GM18867 (cell line): ENCODE measurements around the gene GFRAL.
"Not testable (repeated sequence)": the region's sequence is repeated elsewhere in the genome, so short reads cannot be mapped to it uniquely, and the experiment has no call there.

Experiments used
- ATAC-seq: cut with Tn5 transposase; IDR thresholded peaks from one replicate; pipeline ENCODE4 v1.9.1; 2021; ENCODE audit warnings: mild to moderate bottlenecking, moderate library complexity; ENCODE audit not compliant: unreplicated experiment

Gene GFRAL, protein sequence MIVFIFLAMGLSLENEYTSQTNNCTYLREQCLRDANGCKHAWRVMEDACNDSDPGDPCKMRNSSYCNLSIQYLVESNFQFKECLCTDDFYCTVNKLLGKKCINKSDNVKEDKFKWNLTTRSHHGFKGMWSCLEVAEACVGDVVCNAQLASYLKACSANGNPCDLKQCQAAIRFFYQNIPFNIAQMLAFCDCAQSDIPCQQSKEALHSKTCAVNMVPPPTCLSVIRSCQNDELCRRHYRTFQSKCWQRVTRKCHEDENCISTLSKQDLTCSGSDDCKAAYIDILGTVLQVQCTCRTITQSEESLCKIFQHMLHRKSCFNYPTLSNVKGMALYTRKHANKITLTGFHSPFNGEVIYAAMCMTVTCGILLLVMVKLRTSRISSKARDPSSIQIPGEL

DNA sequence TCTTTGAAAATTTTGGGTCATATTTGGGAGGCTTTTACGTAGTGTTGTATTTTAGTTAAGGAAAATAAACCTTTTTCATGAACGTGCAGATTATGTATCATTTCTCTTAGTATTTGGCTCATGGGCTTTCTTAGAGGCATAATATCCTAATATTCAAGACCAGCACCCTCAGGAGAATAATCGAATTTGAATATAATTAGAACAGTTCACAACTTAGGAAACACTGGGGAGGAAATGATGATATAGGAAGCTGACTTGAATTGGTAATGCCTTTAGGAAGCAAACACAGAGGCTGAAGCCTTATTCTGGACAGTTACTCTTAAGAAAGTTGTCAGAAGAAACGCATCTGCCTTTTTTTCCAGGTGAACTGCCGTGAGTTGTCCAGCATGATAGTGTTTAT is at the start of gene GFRAL:
Gene GFRAL, plus strand, starts transcription at position 301 of the 400 bp plus-strand sequence. Its CDS starts 86 bp downstream, at position 387.
- ATAC-seq: no peak

DNA sequence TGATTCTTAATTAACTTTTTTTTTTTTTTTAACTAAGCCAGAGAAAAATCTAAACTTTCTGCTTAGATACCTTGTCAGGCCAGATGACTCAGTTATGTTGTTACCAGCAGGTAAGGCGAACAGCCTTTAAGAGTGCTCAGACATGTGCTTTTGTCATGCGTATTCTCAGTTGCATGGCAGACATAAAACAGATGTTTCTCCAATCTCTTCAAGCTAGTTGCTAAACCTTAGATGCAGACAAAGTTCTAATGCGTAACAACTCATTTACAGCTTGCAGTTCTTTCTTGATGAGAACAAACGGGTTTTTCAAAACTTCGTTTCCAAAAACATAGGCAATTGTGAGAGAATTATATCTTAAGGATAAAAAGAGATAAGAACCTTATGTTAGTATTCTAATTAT is 49.6 kb upstream of the GFRAL start:
- ATAC-seq: no peak

DNA sequence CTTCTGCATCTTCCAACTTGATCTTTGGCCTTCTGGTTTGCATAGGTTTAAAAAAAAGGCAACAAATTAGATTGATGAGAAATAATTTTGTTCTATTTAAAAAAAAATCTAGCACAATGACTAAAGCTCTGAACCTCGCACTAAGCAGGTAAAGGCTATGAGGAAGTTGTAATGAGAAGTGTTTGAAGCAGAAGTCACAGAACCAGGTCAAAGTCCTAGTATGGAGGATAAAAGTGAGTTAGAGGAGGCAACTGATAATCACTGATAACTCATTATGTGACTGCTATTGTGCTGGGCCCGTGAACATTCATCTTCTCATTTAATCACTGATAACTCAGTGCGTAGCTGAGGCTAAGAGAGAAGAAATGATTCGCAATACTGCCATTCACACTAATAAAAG is 46.1 kb upstream of the GFRAL start:
- ATAC-seq: no peak

DNA sequence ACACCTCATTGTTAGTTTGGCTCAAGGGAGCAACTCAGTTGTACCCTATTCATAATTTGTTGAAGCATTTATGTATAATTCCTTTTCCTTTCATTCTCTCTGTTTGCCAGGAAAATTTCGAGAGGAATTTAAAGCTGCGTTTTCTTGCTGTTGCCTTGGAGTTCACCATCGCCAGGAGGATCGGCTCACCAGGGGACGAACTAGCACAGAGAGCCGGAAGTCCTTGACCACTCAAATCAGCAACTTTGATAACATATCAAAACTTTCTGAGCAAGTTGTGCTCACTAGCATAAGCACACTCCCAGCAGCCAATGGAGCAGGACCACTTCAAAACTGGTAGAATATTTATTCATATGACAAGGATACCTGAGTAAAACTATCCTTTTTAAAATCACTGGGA is 45.2 kb upstream of the GFRAL start:
- no peak for ATAC-seq

DNA sequence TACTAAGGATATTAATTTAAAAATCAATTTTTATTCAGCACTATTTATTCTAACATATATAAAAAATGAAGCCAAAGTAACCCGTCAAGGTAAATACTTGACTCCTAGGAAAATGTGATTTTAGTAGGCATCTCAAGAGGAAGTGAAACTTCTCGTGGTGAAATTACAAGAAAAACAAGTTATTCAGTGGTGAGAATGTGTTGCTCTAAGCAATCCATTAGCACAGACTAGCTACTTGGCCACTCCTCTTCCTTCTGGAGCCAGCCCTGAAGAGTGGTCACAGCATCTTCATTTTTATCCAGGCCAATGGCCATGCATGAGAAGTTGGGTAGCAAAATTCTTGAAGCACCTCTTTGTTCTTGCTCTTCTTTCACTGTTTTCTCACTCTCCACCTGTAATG is 40.4 kb upstream of the GFRAL start:
- no peak for ATAC-seq

DNA sequence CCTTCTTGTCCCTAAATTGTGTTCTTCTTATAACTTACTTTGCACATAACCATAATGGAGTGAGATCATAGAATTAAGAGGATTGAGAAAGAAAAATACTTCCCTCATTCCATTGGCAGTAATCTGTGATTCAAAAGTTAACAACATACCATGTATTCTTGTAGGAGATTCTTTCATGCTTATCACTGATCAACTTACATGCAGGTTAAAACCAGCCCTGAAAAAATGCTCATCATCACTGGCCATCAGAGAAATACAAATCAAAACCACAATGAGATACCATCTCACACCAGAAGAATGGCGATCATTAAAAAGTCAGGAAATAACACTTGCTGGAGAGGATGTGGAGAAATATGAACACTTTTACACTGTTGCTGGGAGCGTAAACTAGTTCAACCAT is 36.5 kb upstream of the GFRAL start:
- no peak for ATAC-seq

DNA sequence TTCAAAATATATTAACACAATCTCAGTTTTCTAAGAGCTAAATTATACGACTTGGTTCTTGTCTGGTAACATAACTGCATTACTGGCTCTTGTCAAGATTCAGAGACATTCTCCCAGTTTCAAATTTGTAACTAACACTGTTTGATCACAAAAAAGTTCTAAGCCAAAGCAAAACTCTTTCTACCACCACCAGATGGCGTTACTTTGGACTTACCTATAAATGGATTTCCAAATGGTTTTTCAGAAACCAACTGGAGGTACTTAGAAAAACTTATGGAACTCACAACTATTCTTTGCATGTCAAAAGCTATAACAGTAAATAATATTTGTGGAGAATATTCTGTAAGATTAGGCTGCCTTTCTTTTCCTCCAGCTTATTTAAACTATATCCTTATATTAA is 34.2 kb upstream of the GFRAL start:
- ATAC-seq: no peak

DNA sequence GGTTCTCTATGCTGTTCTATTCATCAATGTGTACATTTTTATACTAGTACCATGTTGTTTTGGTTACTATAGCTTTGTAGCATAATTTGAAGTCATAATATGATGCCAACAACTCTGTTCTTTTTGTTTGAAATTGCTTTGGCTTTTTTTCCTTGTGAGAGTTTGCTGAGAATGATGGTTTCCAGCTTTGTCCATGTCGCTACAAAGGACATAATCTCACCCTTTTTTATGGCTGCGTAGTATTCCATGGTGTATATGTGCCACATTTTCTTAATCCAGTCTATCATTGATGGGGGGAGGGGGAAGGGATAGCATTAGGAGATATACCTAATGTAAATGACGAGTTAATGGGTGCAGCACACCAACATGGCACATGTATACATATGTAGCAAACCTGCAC is 30.1 kb upstream of the GFRAL start:
- not testable (repeated sequence) for ATAC-seq

DNA sequence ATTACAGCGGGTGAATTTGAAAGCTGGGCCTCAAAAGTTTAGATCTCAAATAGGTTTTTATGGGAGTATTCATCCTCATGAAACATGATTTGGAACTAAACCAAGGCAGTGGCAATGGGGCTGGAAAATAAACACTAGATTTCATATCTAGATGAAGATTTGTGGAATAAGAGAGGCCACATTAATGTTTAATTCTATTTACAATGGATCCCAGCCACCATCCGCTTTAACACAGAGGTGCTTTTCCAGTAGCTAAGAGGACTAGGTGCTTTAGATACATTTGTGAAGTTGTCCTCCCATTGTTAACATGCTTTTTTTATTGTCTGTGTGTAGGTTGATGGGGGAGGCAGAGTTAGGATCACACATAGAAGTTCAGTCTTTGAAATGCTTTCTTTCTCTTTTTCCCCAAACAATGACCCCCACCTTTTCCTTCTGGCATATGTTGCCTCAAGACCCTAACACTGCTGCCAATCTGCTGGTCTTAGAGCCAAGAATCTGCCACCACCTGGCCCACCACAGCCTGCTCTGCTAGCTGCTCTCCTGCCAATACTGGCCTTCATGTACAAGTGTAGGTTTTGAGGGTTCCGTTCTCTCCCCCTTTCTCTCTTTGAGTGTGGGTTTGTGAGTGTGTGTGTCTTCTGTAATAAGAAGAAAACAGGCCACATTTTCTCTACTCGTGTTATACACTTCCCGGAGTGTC is 27.8 kb upstream of the GFRAL start:
- no peak for ATAC-seq

DNA sequence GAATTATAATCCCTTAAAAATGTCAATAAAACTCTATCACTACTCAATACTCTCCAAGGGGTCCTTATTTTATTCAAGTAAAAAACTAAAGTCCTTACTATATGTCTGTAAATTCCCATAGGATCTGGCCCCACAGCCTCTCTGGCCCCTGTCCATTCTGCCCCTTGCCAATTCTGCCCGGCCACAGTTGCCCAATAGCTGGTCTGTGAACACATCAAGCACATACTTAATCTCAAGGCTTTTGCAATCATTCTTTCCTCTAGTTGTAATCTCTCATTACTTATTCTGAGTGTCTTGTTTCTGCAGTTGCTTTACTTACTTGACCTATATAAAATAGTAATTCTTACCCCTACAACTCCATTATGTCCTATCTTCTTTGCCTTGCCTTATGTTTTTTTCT is 22.5 kb upstream of the GFRAL start:
- no peak for ATAC-seq

DNA sequence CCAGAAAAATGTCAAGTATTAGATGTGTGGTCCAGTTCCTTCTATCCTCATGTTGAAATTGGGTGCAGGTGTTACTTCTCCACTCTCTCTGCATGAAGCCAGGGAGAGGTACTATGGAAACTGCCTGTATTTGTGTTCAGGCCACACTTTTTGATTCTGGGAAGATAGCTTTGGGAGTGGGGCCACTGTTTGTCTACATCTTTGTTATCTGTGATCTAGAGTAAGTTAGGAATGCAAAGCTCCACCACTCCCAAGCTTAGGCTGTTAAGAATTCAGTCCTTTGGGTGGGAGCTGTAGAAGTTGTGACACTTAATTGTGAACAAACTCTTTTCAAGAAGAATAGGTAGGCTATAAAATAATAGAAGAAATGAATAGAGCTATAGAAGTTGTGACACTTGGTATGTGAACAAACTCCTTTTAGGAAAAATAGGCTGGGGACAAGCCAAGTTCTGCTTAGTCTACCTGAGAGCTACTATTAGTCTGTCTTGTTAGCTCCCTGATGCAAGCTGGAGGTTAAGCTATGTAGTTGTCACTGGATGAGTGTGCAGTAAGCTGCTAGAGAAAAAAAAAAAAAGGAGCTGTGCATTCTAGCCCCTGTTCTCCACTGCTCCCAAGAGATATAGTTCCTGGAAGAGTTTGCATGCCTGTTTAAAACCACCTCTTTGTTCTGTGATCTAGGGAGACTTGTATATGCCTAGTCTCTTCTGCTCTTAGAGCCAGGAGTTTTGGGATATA is 7.1 kb upstream of the GFRAL start:
- no peak for ATAC-seq

DNA sequence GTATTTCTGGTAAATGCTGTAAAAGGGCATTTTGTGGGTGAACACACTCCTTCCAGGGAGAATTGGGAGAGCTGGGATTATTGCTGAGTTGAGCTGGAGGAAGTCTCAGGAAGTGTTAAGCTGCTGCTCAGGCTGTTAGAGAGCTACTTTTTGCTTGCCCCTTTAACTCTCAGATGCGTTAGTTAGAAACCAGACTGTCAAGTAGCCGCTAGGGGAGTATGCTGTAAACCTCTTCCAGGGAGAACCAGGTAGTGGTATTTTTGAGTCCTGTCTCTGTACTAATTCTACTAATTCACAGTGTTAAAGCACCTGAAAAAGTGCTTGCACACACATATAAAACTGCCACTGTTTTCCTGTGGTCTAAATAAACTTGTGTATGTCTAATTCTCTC is 6.6 kb upstream of the GFRAL start:
- no peak for ATAC-seq

DNA sequence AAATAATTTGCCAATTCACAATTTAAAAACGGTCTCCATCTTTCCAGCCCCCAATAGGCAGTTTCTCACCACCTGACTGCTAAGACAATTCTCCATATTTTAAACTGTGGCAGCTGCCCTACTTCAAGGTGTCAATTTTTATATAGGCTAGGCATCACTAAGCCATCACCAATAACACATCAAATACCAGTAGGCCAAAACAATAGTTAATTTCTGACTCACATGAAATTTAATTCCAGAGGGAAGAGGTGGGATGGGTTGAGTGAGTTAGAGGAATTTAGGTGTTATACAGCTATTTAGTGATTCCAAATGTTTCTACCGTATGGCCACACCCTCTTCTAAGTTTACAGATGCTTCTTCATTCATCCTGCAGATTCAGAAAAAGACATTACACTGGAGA is 49.9 kb downstream of the GFRAL start:
- no peak for ATAC-seq

DNA sequence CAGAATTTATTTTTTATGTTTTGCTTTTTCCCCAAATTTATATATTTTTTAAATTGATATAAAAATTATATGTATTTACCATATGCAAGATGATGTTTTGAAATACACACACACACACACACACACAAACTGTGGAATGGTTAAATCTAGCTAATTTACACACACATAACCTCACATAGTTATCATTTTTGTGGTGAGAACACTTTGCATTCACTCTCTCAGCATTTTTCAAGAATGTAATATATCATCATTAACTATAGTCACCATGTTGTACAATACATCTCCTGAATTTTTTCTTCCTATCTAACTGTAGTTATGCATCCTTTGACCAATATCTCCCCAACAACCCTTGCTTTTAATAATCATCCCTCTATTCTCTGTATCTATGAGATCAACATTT is 52.2 kb downstream of the GFRAL start:
- ATAC-seq: no peak

DNA sequence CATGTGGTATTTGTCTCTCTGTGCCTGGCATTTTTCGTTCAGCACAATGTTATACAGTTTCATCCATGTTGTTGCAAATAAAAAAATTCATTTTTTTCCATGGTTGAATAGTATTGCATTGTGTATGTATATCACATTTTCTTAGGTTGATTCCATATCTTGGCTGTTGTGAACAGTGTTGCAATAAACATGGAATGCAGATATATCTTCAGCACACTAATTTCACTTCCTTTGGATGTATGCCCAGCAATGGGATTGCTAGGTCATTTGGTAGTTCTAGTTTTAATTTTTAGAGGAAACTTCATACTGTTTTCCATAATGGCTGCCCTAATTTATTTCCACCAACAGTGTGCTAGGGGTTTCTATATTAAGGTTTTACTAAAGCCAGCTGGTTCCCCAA is 52.6 kb downstream of the GFRAL start:
- ATAC-seq: no peak

DNA sequence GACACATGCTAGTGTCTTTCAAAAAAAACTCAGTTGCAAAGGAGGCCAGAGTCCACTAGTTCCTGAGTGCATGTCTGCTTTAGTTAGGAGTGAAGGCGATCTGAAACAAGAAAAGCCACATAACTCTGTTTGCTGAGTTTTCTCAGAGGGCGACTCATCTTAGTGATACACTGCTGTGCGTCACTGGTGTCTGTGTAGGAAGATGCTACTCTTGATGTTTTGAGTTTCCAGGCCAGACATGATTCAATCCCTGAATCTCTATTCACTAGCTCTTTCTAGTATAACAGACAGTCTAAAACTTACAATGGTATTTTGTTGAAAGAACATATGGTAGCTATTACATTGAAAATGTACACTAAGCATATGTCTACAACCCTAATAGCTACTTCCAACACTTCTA is 60.9 kb downstream of the GFRAL start:
- no peak for ATAC-seq

DNA sequence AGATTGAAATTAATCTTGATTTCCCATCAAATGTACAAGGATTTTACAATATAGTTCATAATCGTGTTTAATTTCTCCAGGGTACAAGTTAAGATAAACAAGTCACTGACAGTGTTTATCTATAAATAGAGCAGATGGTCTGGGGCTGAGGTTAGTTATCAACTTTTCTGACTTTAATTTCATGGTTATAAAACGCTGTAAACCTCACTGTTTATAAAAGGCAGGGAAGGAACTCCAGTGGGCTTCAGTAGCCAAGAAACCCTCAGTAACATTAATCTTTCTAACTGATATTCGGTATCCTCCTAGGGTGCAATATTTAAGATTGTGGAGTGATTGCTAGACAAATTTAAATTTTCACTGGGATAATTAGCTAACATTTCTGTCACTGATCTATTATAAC is 68.6 kb downstream of the GFRAL start:
- no peak for ATAC-seq

DNA sequence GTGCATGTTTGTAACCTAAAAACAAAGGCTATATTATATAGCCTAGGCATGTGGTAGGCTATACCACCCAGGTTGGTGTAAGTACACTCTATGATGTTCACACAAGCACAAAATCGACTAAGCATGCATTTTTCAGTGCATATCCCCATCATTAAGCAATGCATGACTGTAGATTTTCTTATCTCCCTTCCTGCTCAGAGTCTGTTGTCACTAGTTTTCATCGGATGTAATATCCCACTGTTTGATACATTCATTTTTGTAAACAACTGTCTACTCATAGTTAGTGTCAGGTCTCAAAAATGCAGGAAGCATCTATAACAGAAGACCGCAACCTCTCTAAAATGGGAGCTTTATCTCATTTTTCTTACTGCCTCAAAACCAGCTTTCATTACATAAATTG is 70.7 kb downstream of the GFRAL start:
- no peak for ATAC-seq

DNA sequence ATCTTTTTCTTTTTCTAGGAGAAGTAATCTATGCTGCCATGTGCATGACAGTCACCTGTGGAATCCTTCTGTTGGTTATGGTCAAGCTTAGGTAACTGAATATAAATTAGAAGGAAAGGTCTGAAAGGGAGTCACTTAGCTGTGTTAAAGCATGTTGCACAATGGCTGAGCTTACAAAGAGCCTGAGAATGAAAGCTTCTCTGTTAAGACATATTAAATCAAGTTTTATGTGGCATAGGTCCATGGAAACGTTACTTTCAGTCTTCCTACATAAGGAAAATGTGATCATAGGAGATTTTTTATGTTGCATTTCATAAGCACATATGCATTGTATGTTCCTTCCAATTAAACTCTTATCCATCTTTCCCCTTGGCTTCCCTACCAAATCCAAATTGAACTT is 72.1 kb downstream of the GFRAL start:
- ATAC-seq: no peak

DNA sequence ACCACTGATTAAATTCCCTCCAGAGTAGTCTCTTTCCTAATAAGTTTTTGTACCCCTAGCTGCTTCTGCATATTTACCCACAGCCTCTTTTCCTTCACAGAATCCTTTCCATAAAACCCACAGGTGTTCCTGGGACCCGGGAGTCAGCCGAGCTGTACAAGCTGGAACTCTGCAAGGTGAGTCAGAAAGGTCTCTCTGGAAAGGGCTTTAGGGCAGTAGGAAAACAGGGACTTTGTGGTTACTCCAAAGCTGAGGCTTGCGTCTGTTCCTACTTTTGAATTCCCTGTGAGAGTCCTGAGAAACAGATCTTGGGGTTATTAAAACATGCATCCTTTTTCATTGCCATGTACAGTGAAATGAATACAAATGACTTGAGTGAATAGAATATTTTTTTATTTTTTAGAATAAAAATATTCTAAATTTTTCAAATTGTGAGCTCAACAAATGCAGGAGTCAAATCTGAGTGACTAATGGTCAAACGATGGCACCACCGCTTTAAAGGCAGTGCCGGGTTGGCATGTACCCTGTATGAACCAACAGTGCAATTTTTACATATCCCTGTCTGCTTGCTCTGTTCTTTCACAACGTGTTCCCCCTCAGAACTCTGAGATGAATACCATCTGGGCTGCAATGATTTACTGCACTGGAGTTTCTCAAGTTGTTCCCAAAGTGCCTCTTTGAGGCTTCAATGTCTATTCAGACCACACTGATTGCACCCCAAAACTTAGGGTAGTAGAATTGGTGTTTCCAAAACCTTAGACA is 78.4 kb downstream of the GFRAL start:
- no peak for ATAC-seq

DNA sequence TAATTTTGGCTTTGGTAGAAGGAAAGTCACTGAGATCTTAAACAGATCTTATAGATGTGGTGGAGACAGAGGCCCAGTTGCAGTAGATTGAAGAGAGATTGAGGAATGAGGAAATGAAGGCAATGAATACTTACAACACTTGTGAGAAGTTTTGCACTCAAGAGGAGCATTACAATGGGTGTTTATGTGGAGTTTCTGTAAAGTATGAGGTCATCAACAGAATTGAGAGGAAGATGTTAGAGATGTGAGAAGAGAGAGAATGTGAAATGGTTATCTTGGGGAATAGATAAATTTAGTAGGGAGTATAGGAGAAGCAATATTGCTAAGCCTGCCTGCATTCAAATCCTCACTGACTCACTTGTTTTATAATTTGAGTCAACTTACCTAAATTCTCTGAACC is 83.4 kb downstream of the GFRAL start:
- no peak for ATAC-seq
